CD14-positive monocyte (primary cell): ENCODE measurements around the gene TOX4. TPM values are rescaled to one million over a fixed set of nuclear protein-coding genes. Genes with fewer than 3 reads are reported as not detected.
A peak's percentile ranks its signal among the peaks of the same experiment; 100 is the strongest.

ENCODE experiments used
- DNase-seq, 3 donors: peaks; one replicate each; pipeline ENCODE4 v3.0.0-alpha.2; 2011 to 2022
- H2AFZ ChIP-seq: 2 replicates; pipeline ENCODE4 v1.6.0; 2012; ENCODE audit warnings: mild to moderate bottlenecking, low read depth, low read length, inconsistent platforms; ENCODE audit not compliant: insufficient read depth, poor library complexity, severe bottlenecking
- H3K27ac ChIP-seq, 2 donors: 1 replicate in 1 of 2; 2 replicates in 1 of 2; pipeline ENCODE4 v1.5.1; 2012 to 2013; ENCODE audit warnings: low read length in 2 of 2, control low read depth in 1 of 2, inconsistent platforms in 1 of 2, low read depth in 1 of 2, mild to moderate bottlenecking in 1 of 2
- H3K27me3 ChIP-seq, 2 donors: one replicate each; pipeline versions ENCODE4 v1.6.0 to v1.6.1; 2011 to 2013; ENCODE audit warnings: low read length in 2 of 2; ENCODE audit not compliant: control insufficient read depth in 2 of 2, insufficient read depth in 2 of 2
- H3K36me3 ChIP-seq, 2 donors: replicated peaks in 1 of 2; 1 replicate in 1 of 2; 2 replicates in 1 of 2; pipeline versions ENCODE4 v1.5.1 to v1.6.1; 2012 to 2013; ENCODE audit warnings: low read length in 2 of 2, control low read depth in 1 of 2, inconsistent platforms in 1 of 2, mild to moderate bottlenecking in 1 of 2; ENCODE audit not compliant: insufficient read depth in 2 of 2, control insufficient read depth in 1 of 2
- H3K4me1 ChIP-seq, 2 donors: 1 replicate in 1 of 2; 2 replicates in 1 of 2; pipeline versions ENCODE4 v1.5.1 to v1.6.1; 2012 to 2013; ENCODE audit warnings: low read length in 2 of 2, control low read depth in 1 of 2, inconsistent platforms in 1 of 2, mild to moderate bottlenecking in 1 of 2, moderate library complexity in 1 of 2; ENCODE audit not compliant: insufficient read depth in 2 of 2, control insufficient read depth in 1 of 2
- H3K4me2 ChIP-seq: replicated peaks from 2 replicates; pipeline ENCODE3; 2012; ENCODE audit warnings: low read length, moderate library complexity, mild to moderate bottlenecking; ENCODE audit not compliant: poor library complexity, severe bottlenecking; ENCODE audit errors: extremely low read depth
- H3K4me3 ChIP-seq, 3 experiments: fragments of 200-600 bp in 1 of 3; sonication (generic) in 1 of 3; replicated peaks in 1 of 3; 1 replicate in 2 of 3; 2 replicates in 1 of 3; pipeline ENCODE4 v1.5.1; 2011 to 2013; ENCODE audit warnings: low read length in 3 of 3, mild to moderate bottlenecking in 3 of 3, control low read depth in 2 of 3, low read depth in 2 of 3, inconsistent platforms in 1 of 3, moderate library complexity in 1 of 3
- H3K79me2 ChIP-seq: 2 replicates; pipeline ENCODE4 v1.6.0; 2012; ENCODE audit warnings: mild to moderate bottlenecking, control low read depth, inconsistent platforms, low read length, moderate library complexity; ENCODE audit not compliant: insufficient read depth
- H3K9ac ChIP-seq: 2 replicates; pipeline ENCODE4 v1.6.0; 2017; ENCODE audit warnings: low read length, mild to moderate bottlenecking; ENCODE audit not compliant: insufficient read depth, poor library complexity, severe bottlenecking
- H3K9me3 ChIP-seq, 2 donors: replicated peaks in 1 of 2; 1 replicate in 1 of 2; 2 replicates in 1 of 2; pipeline versions ENCODE4 v1.5.1 to v1.6.1; 2012 to 2013; ENCODE audit warnings: low read length in 2 of 2, control low read depth in 1 of 2; ENCODE audit not compliant: control insufficient read depth in 1 of 2, insufficient read depth in 1 of 2
- H4K20me1 ChIP-seq: 2 replicates; pipeline ENCODE4 v1.6.0; 2012; ENCODE audit warnings: mild to moderate bottlenecking, low read length, control low read depth, moderate library complexity; ENCODE audit not compliant: insufficient read depth
- H3K27ac Mint-ChIP-seq, 7 donors: one replicate each; pipeline ENCODE4 v1.8.0; 2020; ENCODE audit warnings: mild to moderate bottlenecking in 7 of 7, mixed read lengths in 7 of 7, moderate library complexity in 6 of 7, inconsistent platforms in 2 of 7
- H3K27me3 Mint-ChIP-seq, 3 donors: one replicate each; pipeline ENCODE4 v1.8.0; 2021 to 2022; ENCODE audit warnings: low read depth in 3 of 3, mild to moderate bottlenecking in 3 of 3, mixed read lengths in 3 of 3, moderate library complexity in 3 of 3, inconsistent platforms in 1 of 3
- H3K36me3 Mint-ChIP-seq, 2 donors: one replicate each; pipeline ENCODE4 v1.8.0; 2020; ENCODE audit warnings: mixed read lengths in 2 of 2, inconsistent platforms in 1 of 2, mild to moderate bottlenecking in 1 of 2
- H3K4me1 Mint-ChIP-seq: one replicate; pipeline ENCODE4 v1.8.0; 2020; ENCODE audit warnings: mild to moderate bottlenecking, mixed read lengths
- H3K4me3 Mint-ChIP-seq, 2 donors: one replicate each; pipeline ENCODE4 v1.8.0; 2020; ENCODE audit warnings: mild to moderate bottlenecking in 2 of 2, mixed read lengths in 2 of 2, moderate library complexity in 1 of 2
- H3K9me3 Mint-ChIP-seq, 7 donors: one replicate each; pipeline ENCODE4 v1.8.0; 2020 to 2022; ENCODE audit warnings: mixed read lengths in 7 of 7, mild to moderate bottlenecking in 6 of 7, moderate library complexity in 6 of 7, inconsistent platforms in 2 of 7
- CTCF ChIP-seq: fragments of 200-600 bp; IDR thresholded peaks from one replicate; pipeline ENCODE4 v1.8.0; 2022; ENCODE audit warnings: antibody characterized with exemption, mild to moderate bottlenecking
- WGBS: methylation state at CpG from one replicate; pipeline ENCODE4 v1.1.5; 2013; ENCODE audit warnings: missing lambda C conversion rate; ENCODE audit not compliant: insufficient coverage; 5-methylcytosine and 5-hydroxymethylcytosine counted together
- intact Hi-C, 2 donors: fragments of 100-400 bp; cut with micrococcal nuclease; formaldehyde crosslinking; loops; one replicate each; pipeline versions ENCODE4 v1.15.0 to v1.15.1; 2023
- polyA minus RNA-seq: library from RNA; depleted of rRNA, polyadenylated mRNA; stranded (reverse); fragments of >200 nt; gene quantifications from 2 replicates; pipeline ENCODE4 v1.2.3, GENCODE V29; 2012
- polyA plus RNA-seq, 3 donors: library from polyadenylated mRNA; depleted of rRNA in 1 of 3; unstranded in 2 of 3; stranded (reverse) in 1 of 3; fragments of 300-500 nt in 2 of 3; fragments of >200 nt in 1 of 3; fragmentation: Illumina TruSeq in 2 of 3; gene quantifications; 1 replicate in 2 of 3; 2 replicates in 1 of 3; pipeline ENCODE4 v1.2.3, GENCODE V29; 2012 to 2021
- total RNA-seq, 12 experiments: library from RNA in 1 of 12; stranded (reverse) in 1 of 12; fragments of 120-200 nt in 1 of 12; gene quantifications; one replicate each; pipeline ENCODE4 v1.2.4 and lab custom pipeline; 2013 to 2026; ENCODE audit warnings: mixed read lengths in 6 of 12, inconsistent platforms in 1 of 12

The TOX4 gene
- total RNA-seq (2013) = 38.6 TPM
- polyA plus RNA-seq = 10 to 100 TPM; 28.3 to 73.1 (median 68.5) TPM
- polyA minus RNA-seq = 28.5 and 50.2 TPM in 2 replicates
- 58.9 to 102 (median 92.2) reads per million in 11 experiments for total RNA-seq (lab: John Stamatoyannopoulos, UW)

DNA sequence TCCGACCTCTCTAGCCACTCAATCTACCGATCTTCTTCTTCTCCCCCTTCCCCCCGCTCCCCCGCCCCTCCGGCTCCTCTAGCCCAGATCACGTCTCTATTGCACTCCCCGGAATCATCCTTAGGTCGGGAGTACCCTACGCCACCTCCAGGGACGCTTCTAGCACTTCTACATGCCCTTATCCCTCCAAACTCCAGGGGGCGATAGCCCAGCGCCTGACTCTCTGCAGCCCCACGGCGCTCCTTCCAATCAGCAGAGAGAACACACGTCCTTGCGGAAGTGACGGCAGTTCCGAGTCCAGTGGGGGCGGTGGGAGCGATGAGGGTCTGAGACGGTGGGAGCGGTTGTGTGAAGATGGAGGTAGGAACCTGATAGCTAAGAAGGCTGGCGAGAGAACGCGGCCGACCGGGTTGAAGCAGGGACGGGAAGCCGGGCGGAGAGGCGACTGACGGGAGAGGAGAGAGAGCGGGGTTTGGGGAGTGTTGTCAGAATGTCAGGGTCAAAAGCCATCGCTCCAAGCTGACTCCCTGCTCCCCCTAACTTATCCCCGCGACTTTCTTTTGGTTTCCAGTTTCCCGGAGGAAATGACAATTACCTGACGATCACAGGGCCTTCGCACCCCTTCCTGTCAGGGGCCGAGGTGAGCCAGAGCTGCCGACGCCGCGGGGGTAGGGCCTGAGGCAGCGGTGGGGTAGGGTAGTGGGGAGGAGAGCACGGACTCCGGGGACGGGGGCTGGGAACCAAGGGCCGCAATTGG, at the start of gene TOX4, which contains the start of gene RAB2B:
Gene TOX4 (plus strand): TSS at position 271 of the 757 bp plus-strand sequence. CDS start 84 bp downstream, at position 355.
Gene RAB2B (minus strand): TSS at position 35 of the 757 bp plus-strand sequence. CDS start 87 bp downstream, outside the sequence.
- Histone ChIP-seq H3K4me1 (peaks cover 12 to 26% of the 10 kb centered on the region in 2 donors), H3K79me2 (peaks cover 59% of the 10 kb centered on the region), H3K4me2 (peak within 1 kb of the TSS; percentile 91), H3K36me3 (peaks cover 21 to 48% of the 10 kb centered on the region in 2 donors), H4K20me1 (peaks cover 6% of the 10 kb centered on the region), H3K4me3 (peak within 1 kb of the TSS; percentile 58 to 100 (median 97)), H3K27ac (peak within 1 kb of the TSS; percentile 84 to 95), H3K9me3 (no peaks in the 10 kb centered on the region), H3K27me3 (no peaks in the 10 kb centered on the region), H3K9ac (peak within 1 kb of the TSS; percentile 85), H2AFZ (peak within 1 kb of the TSS; percentile 89)
- peak within 1 kb of the TSS; percentile 99 to 100 (median 100) for H3K27ac Mint-ChIP-seq
- peak; percentile 97 for DNase-seq
- H3K36me3 Mint-ChIP-seq = peaks cover 38 to 48% of the 10 kb centered on the region in 2 donors
- TF ChIP-seq CTCF = peak; percentile 97
- WGBS = under 1% methylated on average over 36 of the region's 49 CpGs
- no peaks in the 10 kb centered on the region for H3K9me3 Mint-ChIP-seq
- H3K4me1 Mint-ChIP-seq = peaks cover 18% of the 10 kb centered on the region
- peaks cover 0 to 1% (median 0%) of the 10 kb centered on the region in 3 donors for H3K27me3 Mint-ChIP-seq
- H3K4me3 Mint-ChIP-seq = peak within 1 kb of the TSS; percentile 100
- intact Hi-C loops = loop anchor here (1.0 kb wide), 3 partner anchors 20 to 34 kb away; partner anchors contain the start of genes CHD8 (in 1 of the 2) and METTL3 (in 1 of the 2)

- H4K20me1 ChIP-seq = peaks cover 60% of the 10 kb centered on the region
- intact Hi-C loops = no loop called here
- WGBS = 88% methylated on average over 1 of the region's 4 CpGs
- no peaks in the 10 kb centered on the region for H3K9me3 ChIP-seq
- no peak for DNase-seq
- Mint-ChIP-seq H3K4me3 (no peak overlapping the region), H3K27ac (peak overlapping the region in 1 of 7 donors; percentile 50), H3K36me3 (peaks cover 73 to 79% of the 10 kb centered on the region in 2 donors), H3K27me3 (no peaks in the 10 kb centered on the region), H3K9me3 (peaks cover 0 to 1% (median 0%) of the 10 kb centered on the region in 7 donors), H3K4me1 (peaks cover 1% of the 10 kb centered on the region)
- TF ChIP-seq CTCF = no peak
- H3K79me2 ChIP-seq = peaks cover 49% of the 10 kb centered on the region
- H3K9ac ChIP-seq = no peak overlapping the region
- no peaks in the 10 kb centered on the region for H3K27me3 ChIP-seq
- H2AFZ ChIP-seq = no peak overlapping the region
- H3K36me3 ChIP-seq = peaks cover 73 to 80% of the 10 kb centered on the region in 2 donors
- no peak overlapping the region for H3K4me3 ChIP-seq
- H3K4me2 ChIP-seq = no peak overlapping the region
- no peaks in the 10 kb centered on the region for H3K4me1 ChIP-seq
- H3K27ac ChIP-seq = no peak overlapping the region
These were observed 48.1 kb upstream of the TOX4 start for GRCh38 chr14:21428930-21429329.
